Left forelimb (tissue), 1 donor: ENCODE data around the gene GJA5.

ENCODE experiments used
- DNase-seq: peaks from one replicate; pipeline ENCODE4 v3.0.0-alpha.2; 2018; ENCODE audit warnings: low spot score

The GJA5 gene

DNA sequence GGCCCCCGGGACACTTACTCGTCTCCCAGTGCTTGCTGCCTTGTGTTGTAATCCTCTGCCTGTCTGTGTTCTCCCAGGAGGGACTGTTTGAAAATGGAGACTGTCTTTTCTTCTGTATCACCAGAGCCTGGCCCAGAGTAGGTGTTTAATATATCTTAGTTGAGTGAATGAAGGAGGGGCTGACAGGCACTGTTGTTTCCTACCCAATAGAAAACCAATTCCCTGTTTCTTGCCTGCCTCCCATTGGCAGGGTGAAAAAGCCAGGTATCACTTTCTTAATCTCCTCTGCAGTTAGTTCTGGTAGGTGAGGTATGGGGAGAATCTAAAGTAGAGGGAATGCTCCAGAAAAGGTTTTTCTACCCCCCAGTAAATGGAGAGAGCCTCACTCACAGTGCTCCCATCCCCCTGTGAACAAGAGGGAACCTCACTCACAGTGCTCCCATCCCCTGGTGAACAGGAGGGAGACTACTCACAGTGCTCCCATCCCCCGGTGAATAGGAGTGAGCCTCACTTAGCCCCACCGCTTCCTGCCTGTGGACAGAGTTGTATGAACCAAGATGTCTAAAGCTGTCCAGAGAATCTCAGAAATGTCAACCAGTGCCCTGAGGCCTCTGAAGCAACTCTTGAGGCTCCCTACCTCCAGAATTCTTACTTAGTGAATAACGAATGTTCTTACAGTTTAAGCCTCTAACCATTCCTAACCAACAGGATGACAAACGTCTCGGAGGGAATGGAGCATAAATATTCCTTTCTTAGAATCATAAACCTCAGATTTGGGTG lies at the start of gene GJA5:
Gene GJA5 (minus strand): TSS at position 122 of the 780 bp plus-strand sequence. CDS start 1,364 bp downstream, outside the sequence.
- no peak for DNase-seq

DNA sequence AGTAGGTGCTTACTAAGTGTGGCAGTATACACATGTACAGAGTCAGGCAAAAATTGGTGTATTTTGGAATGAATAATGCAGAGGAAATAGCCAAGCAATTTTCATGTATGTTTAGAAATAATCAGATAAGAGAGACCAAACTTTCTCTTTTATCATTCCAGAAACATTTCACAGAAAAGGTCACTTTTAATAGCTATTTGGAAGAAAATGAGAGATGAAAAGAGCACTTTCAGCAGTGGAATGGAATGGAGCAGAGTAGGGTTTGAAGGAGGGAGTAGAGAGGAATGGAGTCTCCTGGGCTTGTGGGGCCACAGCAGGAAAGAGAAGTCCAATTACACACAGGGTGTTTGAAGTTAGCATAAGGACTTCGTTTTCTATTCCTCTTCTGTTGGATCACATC lies 48.8 kb upstream of the GJA5 start:
- DNase-seq, result no peak

DNA sequence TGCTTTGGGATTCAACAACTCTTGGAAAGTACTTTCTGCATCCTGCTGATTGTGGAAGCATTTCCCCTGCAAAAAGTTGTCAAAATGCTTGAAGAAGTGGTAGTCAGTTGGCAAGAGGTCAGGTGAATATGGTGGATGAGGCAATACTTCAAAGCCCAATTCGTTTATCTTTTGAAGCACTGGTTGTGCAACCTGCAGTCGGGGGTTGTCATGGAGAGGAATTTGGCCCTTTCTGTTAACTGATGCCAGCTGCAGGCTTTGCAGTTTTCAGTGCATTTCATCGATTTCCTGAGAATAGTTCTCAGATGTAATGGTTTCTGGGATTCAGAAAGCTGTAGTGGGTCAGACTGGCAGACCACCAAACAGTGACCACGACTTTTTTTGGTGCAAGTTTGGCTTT lies 47.6 kb upstream of the GJA5 start:
- no peak for DNase-seq

DNA sequence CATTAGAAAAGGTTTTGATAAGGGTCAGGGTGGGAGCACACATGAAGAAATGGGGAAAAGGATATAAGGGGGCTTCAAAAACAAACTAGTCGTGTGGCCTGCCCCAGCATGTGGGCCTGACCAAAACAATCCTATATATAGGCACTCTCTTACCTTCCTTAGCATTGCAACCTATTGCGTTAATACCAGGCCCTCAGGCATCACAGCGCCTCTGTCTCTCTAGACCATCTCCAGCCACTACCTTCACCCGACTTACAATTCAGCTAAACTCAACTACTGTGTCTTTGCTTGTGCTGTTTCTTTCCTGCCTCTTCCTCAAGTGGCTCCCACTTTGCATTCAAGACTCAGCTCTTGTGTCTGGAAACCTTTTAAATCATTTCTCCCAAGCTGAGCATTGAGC lies 47.0 kb upstream of the GJA5 start:
- no peak for DNase-seq

DNA sequence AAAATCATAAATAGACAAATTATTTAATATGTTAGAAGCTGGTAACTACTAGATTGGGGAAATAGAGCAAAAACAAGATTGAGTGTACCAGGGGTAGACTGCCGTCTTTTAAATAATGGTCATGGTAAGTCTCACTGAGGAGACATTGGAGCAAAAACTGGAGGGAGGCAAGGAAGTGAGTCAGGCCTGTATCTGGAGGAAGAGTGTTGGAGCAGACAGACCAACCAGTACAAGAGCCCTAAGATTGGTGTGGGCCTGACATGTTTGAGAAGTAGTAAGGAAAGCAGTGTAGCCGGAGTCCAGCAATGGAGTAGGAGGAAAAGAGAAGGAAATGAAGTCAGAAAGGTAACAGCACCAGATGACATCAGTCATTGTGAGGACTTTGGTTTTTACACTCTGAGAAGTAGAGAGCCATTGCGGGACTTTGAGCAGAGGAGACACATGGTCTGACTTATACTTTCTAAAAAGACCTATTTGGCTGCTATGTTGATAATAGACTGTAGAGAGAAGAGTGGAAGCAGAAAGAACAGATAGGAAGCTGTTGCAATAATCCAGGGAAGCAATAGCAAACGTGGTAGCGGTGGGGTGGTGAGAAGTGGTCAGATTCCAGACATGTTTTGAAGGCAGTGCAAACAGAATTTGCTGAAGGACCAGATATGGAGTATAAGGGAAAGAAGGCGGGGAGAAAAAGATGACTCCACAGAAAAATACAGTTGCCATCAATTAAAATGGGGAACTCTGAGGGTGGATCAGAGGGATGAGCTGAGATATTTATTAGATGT lies 44.7 kb upstream of the GJA5 start:
- no peak for DNase-seq

DNA sequence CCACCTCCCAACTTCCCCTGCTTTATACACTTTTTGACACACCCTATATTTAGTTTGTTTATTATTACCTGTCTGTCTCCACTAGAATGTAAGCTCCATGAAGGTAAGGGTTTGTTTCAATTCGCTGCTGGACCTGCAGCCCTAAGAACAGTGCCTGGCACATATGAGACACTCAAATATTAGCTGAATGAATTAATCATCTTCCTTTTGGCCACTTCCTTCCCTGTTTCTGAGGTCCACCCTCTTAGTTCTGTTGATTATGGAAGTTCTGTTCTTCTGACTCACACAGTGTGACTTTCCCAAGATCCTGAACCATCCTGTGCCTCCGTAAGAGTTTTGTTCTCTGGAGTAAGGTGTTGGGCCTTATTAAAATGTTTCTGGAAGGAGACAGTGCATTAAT lies 40.4 kb upstream of the GJA5 start:
- DNase-seq, result no peak

DNA sequence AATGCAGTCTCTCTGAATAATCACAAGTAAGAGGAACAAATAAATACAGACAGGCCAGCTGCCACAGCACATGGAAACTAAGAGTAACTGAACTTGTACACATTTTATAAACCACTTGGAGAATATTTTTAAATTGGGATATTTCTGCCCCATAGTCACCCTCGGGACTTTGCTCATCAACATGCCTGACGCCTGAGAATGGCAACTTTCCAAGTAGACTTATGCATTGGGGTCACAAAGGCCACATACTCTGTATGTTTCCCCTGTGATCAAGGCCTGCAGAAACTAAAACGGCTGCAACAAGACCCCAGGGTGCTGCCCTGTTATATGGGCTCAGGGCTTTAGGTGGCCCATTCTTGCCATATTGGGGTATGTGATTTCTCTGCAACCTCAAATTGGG lies 38.3 kb upstream of the GJA5 start:
- DNase-seq, result no peak

DNA sequence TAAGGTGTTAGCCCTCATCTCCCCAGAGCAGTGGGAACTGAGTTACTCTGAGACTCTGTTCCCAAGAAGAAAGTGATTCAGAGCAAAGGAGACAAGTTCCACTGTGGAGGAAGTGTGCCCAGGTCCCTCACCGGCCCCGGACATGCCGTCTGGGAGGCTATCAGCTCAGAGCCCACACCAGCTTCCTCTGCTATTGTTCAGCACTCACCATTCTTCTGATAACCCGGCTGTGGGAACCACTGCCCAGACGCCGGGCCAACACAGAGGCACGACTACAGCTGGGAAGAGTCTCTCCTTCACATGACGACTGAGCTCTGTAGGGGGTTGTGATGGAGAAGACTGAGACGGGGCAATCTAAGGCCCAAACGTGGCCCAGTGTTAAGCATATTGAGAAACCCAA lies 34.2 kb upstream of the GJA5 start:
- DNase-seq, result no peak

DNA sequence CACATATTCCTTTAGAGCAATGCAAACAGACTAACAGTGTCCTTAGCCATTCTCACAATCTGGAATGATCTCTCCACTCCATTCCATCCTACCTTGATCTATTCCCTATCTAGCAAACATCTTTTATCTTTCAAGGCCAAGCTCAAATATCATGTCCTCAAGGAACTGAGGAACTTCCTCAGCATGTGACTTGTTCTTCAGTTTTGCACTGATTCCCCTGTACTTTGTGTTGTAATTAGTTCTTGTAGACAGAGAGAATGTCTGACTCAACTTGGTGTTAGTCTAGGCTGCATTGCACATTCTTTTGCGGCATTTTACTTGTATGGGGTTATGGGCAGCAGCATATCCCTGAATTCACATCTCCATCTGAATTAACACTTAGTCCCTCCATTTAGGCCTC lies 31.5 kb upstream of the GJA5 start:
- no peak for DNase-seq

DNA sequence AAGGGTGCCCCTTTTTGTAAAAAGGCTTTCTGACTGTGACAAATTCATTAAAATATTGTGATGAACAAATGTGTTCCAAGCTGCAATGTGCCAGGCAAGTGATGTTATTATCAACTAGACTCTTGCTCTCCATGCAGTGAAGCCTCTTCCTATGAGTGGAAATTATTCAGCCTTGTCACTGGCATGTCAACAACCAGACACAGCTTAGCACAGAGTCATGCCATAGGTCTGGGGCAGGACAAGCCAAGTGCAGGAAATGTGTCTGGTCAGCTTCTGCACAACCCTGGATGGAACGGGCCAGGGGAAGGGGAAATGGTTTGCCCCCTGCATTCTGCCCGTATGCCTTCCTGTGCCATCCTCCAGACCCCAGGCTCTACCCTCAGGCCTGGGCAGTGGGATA lies 27.4 kb upstream of the GJA5 start:
- DNase-seq, result no peak

DNA sequence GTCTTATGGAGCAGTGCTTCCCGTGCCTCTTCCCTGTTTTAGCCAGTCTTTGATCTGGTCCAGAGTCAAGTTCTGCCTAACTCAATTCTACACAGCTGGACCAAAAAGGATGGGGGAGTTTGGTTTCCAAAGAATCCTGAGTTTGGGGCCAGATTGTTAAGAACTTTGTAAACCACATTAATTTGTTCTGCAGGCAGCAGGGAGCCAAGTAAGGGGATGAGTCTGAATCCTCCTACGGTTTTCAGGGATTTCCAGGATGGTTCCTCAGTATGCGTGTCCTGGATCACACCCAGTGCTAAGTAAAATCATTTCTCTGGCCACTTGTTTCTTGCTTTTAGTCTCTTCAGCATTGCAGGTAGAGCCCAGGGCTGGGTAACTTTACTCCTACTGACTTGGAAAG lies 26.1 kb upstream of the GJA5 start:
- DNase-seq, result no peak

DNA sequence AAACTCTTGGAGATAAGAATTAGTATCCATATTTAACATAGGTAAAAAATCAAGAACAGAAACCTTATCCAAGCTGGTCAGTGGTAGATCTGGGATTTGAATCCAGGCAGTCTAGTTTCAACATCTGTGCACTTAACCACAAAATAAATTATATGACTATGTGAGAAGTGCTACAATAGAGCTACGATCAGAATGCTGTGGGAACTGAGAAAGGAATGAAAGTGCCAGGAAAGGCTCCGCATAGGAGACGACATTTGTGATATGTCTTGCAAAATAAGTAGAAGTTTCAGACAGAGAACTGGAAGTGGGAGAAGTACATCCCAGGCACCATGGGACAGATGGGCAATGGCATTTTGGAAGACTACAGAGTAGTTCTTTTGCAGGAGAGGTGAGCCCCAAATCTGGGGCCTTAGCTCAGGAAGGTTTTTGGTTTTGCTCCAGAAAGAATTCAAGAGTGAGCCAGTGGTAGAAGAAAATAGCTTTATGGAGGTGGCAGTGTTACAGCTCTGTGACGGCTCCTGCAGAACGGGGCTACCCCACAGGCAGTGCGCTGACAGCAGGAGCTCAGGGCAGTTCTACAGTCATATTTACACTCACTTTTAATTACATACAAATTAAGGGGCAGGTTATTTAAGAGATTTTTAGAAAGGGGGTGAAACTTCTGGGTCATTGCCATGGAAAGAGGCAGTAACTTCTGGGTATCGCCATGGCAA lies 25.5 kb upstream of the GJA5 start:
- DNase-seq, result no peak

DNA sequence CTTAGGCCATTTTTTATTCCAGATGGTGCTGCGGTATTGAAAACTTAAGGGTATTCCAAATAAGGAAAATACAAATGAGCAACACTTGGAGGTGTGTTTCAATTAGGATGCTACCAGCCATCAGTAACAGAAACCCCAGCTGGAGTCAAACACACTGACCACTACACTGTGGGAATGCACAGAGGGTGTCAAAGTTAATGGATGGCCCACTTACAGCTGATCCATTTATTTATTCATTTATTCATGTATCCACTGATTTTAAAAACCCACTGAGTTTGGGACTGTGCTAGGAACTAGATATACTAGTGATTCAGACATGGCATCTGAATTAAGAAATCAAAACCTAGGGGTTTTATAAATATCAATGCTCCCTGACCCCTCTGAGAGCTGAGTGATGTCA lies 24.5 kb upstream of the GJA5 start:
- no peak for DNase-seq

DNA sequence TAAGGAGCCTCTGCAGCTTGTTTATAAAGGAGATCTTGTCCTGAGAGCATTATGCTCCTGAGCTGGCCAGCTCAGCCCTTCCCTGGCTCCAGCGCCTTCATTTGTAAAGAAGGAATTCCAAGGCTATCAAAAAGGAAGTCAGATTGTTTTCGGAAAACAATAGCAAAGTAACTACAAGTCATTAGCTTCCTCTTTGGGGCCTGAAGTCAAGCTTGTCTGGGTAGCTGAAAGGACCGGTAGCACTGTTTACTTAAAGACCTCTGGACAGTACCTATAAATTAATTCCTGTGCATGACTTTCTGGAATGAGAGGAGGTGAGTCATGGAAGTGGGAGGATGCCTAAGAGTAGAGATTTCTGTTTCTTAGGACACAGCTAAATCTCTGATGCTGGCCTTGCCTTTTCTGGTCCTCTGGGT lies 20.7 kb upstream of the GJA5 start:
- no peak for DNase-seq

DNA sequence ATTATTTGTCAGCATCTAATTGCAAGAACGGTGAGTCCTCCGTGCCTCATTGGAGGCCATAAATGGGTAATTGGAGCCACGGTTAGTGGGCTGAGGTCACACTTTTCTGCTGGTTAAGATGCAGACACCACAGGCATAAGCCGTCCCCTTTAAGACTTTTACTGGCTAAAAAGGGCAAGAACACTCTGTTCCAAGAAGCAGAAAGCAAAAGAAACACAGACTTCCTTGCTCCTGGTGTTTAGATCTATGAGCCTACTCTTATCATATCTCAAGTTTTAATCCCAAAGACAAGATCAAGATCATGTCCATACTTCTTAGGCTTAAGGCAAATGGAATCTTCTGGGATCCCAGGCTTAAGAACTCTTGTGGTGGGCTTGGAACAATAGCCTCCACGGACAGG lies 17.3 kb upstream of the GJA5 start:
- no peak for DNase-seq

DNA sequence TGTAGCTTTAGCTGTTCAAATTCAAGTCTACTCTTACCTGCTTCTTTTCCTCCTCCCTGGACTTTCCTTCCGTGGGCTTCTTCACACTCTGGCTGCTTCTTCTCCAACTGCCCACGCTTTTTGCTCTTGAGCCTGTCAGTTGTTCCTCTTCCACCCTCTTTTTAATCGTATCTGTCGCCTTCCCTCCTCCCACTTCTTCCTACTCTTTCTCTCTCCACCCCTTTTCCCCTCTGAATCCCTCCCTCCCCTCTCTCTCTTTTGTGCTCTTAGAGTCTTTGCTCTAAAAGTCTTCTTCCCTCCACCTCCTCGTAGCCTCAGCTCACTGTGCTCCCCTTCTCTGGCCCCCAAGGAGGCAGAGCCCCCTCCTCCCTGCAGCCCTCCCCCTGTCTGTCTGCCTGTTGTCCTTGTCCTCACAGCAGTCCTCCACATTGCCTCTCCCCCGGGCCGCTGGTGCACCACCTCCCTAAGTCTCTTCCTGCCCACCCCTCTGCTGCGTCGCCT lies 12.9 kb upstream of the GJA5 start:
- no peak for DNase-seq

DNA sequence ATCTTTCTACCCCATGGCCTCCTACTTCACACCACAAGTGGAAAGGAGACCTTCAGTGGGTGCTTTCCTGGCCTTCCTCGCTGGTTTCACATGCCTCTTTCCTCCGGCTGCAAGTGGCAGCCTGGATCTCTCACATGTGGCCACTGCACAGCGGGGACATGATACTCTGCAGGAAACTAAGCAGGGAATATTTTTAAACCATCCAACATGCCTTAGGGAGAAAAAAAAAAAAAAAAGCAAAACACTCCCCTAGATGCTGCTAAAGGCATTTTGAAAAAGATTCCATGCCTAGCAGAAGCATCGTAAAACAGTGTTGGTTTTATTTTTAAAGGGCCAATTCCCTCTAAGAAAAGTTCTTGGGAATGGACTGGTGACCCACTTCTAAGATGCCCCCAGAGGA lies 12.2 kb upstream of the GJA5 start:
- no peak for DNase-seq

DNA sequence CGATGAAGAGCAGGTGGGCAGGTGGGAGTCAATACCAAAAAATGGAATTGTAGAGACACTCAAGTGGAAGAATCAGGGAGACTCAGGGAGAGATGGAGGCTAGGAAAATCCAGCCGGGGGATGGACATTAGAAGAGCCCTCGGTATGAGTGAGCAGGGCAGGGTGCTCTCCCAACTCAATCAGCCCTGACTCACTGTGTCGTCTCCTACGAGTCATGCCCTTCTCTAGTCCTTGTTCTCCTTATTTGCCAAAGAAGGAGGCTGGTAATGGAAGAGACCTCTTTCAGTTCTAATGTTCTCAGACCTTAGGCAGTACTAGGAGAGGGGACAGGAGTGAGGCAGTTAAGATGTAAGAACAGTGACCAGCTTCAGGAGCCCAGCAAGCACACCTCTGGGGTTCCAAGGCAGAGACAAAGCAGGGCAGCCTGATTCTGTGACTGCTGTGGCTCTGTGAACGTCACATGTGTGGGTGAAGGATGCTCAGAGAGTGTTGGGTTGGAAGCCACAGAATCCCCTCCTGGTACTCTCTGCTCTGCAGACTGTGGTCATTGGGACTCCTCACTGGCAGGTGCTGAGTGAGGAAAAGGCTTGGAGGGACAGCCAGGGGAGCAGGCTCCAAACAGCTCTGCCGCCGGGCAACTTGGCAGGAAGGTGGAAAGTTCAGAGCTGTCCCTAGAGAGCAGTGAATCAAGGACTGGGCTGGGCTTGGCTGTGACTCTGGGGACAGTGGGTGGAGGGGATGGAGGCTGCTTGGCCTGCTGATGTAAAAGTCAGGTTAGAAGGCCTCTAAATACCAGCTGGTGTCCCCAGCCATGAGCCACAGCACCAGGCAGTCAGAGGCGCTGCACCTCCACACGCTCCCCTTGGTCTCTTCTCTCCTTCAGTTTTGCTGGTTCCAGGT lies 11.1 kb upstream of the GJA5 start:
- no peak for DNase-seq

DNA sequence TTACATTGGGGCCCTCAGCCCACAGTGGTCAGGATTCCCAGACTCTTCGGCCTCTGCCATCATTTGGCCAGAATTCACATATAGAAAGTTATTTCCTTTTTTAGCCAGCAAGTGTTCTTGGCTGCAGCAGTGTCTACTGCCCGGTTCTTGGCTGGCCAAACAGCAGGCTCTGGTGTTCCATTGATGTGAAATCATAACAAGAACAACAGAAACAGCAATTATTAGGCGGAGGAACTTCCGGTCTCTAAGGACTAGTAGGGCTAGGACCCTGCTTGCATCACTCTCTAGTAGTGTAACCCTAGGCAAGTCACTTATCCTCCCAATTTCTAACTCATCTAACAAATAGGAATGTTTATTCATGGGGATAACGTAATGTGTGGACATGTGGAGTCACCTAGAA lies 8.7 kb upstream of the GJA5 start:
- no peak for DNase-seq

DNA sequence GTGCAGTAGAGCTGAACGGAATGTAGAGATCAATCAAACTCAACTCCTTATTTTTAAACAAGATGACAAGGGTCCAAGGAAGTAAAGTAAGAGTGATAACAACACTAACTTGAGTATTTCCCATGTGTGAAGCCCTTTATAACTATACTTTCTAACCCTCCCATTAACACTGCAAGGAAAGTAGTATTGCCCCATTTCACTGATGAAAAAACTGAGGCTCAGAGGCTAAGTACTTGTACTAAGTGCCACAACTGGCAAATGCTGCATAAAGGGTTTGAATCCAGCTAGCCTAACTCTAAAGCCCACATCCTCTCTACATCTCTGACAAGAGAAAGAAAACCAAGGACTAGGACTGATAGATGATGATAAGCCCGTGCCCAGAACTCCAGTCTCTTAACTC lies 8.2 kb upstream of the GJA5 start:
- DNase-seq, result no peak

DNA sequence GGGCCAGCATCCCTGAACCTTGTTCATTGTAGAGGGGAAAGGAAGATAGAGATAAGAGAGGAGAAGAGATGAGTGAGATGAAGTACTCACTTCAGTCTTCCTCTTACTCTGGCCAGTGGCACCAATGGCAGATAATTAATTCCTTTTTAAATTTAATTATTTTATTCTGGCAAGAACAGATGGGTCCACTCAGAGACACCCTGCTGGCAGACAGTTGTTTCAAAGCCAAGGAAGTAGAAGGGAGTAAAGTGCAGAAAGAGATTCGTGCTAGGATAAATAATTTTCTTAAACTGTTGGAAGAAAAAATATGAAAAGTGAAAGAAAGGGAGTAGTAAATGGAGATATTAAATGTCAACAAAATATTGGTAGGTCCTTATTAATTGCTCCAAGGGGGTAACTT lies 7.7 kb upstream of the GJA5 start:
- DNase-seq, result no peak
